Measurements from ENCODE around the gene TOX3. TPM values are rescaled to one million over a fixed set of nuclear protein-coding genes. Genes with fewer than 3 reads are reported as not detected.

Gene TOX3
- total and polyA plus RNA-seq, 2 of the 13 experiments (the other 11 are each of a cell fraction or from before 2014, with no cell fraction given): 14.5 to 98.6 TPM

DNA sequence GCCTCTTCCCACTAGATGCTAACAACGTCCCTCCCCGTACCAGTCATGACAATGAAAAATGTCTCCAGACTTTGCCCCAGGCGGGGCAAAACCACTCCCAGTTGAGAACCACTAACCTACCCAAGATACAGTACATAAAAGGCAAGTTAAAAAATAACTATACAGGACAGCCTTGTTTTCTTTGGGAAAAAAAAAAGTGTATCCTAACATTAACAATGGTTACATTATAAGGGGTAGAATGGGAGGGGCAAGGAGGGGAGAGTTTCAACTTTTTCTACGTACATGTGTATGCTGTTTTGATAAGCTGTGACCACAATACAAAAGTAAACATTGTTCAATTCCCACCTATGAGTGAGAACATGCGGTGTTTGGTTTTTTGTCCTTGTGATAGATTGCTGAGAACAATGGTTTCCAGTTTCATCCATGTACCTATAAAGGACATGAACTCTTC is 94.9 kb downstream of the TOX3 start:
- no peak overlapping the region for H3K4me2 ChIP-seq (ENCODE audit: low read depth, low read length)
- H3K9me3 ChIP-seq (ENCODE audit: low read length): no peaks in the 10 kb centered on the region
- POLR2A ChIA-PET: interaction anchor here (1.0 to 2.1 kb wide), 3 partner anchors 36 to 44 kb away, joined by 4 to 5 read pairs (median 4); no protein-coding TSS in a partner anchor
- H3K9ac ChIP-seq (ENCODE audit: insufficient read depth, low read depth, low read length): no peak overlapping the region
- BruUV-seq (replicated peaks): no TSS peak
- no peaks in the 10 kb centered on the region; the same call in 1 of the 2 replicates for H4K20me1 ChIP-seq (ENCODE audit: insufficient read depth, low read length)
- peaks cover 27% of the 10 kb centered on the region for H3K79me2 ChIP-seq (ENCODE audit: insufficient read depth, low read length)
- peak; percentile 62 for FAIRE-seq
- no peak overlapping the region for H3K27ac ChIP-seq (ENCODE audit: extremely low read length, insufficient read depth, low read length)
- in situ Hi-C loops (cut with HindIII; ENCODE audit: extremely low pct_ligation_motif_present, low pct_unique_long_range_greater_than_20kb) (no loop called here), intact Hi-C loops (cut with micrococcal nuclease; ENCODE audit: unreplicated experiment) (loop anchor here (1.0 kb wide), 1 partner anchor 40 kb away; no protein-coding TSS in a partner anchor)
- H2AFZ ChIP-seq (ENCODE audit: low read length): no peak overlapping the region
- peak; percentile 89 for ATAC-seq
- no peaks in the 10 kb centered on the region for H3K27me3 ChIP-seq (ENCODE audit: control insufficient read depth in 1 of 2, insufficient read depth in 2 of 2, low read length in 2 of 2)
- H3K4me1 ChIP-seq (ENCODE audit: insufficient read depth, low read length): peaks cover 53% of the 10 kb centered on the region
- DNase-seq (ENCODE audit: low spot score): peak; percentile 94
- WGBS (ENCODE audit: low lambda C conversion rate): 31% methylated on average over 5 of the region's 5 CpGs
- CTCF ChIA-PET (ENCODE audit: low intra/inter-chr PET ratio, low total read pairs): interaction anchor here (1.1 kb wide), 1 partner anchor 95 kb away, joined by 3 read pairs; the partner anchor contains the start of gene TOX3
- H3K4me3 ChIP-seq (replicated peaks in 1 of 3; ENCODE audit: insufficient read depth in 1 of 3, low read depth in 2 of 3, low read length in 3 of 3): no peak overlapping the region
- peaks cover 12 to 47% of the 10 kb centered on the region in 2 experiments for H3K36me3 ChIP-seq (replicated peaks in 1 of 2; ENCODE audit: control insufficient read depth in 1 of 2, insufficient read depth in 2 of 2, low read length in 2 of 2)
- no peak for TF ChIP-seq NRL (CRISPR knock-in tag; IDR thresholded peaks at IDR 0.05; ENCODE audit: borderline replicate concordance)
- peak; percentile 79 for TF ChIP-seq TBX2 (CRISPR knock-in tag; IDR thresholded peaks at IDR 0.05; ENCODE audit: borderline replicate concordance)
- TF ChIP-seq ATAD3A (CRISPR knock-in tag; IDR thresholded peaks at IDR 0.05): no peak
- peak; percentile 96 for TF ChIP-seq HOXA5 (CRISPR knock-in tag; IDR thresholded peaks at IDR 0.05)
- TF ChIP-seq CEBPG (CRISPR knock-in tag; IDR thresholded peaks at IDR 0.05): peak; percentile 46
- no peak for TF ChIP-seq ZNF343 (CRISPR knock-in tag; IDR thresholded peaks at IDR 0.05)
- TF ChIP-seq PAWR (CRISPR knock-in tag; IDR thresholded peaks at IDR 0.05; ENCODE audit: borderline replicate concordance): no peak
- no peak for TF ChIP-seq NR2C2 (CRISPR knock-in tag; IDR thresholded peaks at IDR 0.05; ENCODE audit: borderline replicate concordance)
- no peak for TF ChIP-seq CHCHD3 (CRISPR knock-in tag; IDR thresholded peaks at IDR 0.05)
- peak; percentile 70; the same call in 1 of the 2 replicates for TF ChIP-seq FOXJ3 (CRISPR knock-in tag; IDR thresholded peaks at IDR 0.05; ENCODE audit: borderline replicate concordance)
- peak; percentile 70; the same call in 1 of the 2 replicates for TF ChIP-seq NCOR1 (IDR thresholded peaks at IDR 0.05; ENCODE audit: borderline replicate concordance, low read length)
- TF ChIP-seq DMAP1 (CRISPR knock-in tag; IDR thresholded peaks at IDR 0.05): no peak
- peak; percentile 92; the same call in 1 of the 2 replicates for TF ChIP-seq CHD4 (IDR thresholded peaks at IDR 0.05; ENCODE audit: borderline replicate concordance, low read length)
- no peak for TF ChIP-seq SRY (CRISPR knock-in tag; IDR thresholded peaks at IDR 0.05)
- TF ChIP-seq TOE1 (CRISPR knock-in tag; IDR thresholded peaks at IDR 0.05): no peak
- TF ChIP-seq ZNF549 (CRISPR knock-in tag; IDR thresholded peaks at IDR 0.05): no peak
- no peak for TF ChIP-seq RNF2 (conservative IDR thresholded peaks at IDR 0.05; ENCODE audit: low read depth)
- peak; percentile 54 for TF ChIP-seq RCOR2 (CRISPR knock-in tag; IDR thresholded peaks at IDR 0.05)
- TF ChIP-seq ZBTB42 (CRISPR knock-in tag; IDR thresholded peaks at IDR 0.05): no peak
- TF ChIP-seq, protein P1, sequence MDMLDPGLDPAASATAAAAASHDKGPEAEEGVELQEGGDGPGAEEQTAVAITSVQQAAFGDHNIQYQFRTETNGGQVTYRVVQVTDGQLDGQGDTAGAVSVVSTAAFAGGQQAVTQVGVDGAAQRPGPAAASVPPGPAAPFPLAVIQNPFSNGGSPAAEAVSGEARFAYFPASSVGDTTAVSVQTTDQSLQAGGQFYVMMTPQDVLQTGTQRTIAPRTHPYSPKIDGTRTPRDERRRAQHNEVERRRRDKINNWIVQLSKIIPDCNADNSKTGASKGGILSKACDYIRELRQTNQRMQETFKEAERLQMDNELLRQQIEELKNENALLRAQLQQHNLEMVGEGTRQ (IDR thresholded peaks at IDR 0.05; ENCODE audit: low read depth, low read length): no peak
- TF ChIP-seq, protein P1 (CRISPR knock-in tag; IDR thresholded peaks at IDR 0.05; ENCODE audit: borderline replicate concordance): no peak
- TF ChIP-seq, protein P2, sequence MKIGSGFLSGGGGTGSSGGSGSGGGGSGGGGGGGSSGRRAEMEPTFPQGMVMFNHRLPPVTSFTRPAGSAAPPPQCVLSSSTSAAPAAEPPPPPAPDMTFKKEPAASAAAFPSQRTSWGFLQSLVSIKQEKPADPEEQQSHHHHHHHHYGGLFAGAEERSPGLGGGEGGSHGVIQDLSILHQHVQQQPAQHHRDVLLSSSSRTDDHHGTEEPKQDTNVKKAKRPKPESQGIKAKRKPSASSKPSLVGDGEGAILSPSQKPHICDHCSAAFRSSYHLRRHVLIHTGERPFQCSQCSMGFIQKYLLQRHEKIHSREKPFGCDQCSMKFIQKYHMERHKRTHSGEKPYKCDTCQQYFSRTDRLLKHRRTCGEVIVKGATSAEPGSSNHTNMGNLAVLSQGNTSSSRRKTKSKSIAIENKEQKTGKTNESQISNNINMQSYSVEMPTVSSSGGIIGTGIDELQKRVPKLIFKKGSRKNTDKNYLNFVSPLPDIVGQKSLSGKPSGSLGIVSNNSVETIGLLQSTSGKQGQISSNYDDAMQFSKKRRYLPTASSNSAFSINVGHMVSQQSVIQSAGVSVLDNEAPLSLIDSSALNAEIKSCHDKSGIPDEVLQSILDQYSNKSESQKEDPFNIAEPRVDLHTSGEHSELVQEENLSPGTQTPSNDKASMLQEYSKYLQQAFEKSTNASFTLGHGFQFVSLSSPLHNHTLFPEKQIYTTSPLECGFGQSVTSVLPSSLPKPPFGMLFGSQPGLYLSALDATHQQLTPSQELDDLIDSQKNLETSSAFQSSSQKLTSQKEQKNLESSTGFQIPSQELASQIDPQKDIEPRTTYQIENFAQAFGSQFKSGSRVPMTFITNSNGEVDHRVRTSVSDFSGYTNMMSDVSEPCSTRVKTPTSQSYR (CRISPR knock-in tag; IDR thresholded peaks at IDR 0.05; ENCODE audit: borderline replicate concordance): no peak
- TF ChIP-seq HOXA3 (CRISPR knock-in tag; IDR thresholded peaks at IDR 0.05): no peak
- no peak for TF ChIP-seq ZNF230 (CRISPR knock-in tag; IDR thresholded peaks at IDR 0.05)
